ENCODE data around the gene SEPTIN6. TPM values are rescaled to one million over a fixed set of nuclear protein-coding genes. Genes with fewer than 3 reads are reported as not detected.

The SEPTIN6 gene
- total RNA-seq, 1 experiment from 2014 or later, result 61.5 TPM

GRCh38 chrX:119682019-119682989 is 10.7 kb downstream of the SEPTIN6 start:
- Histone ChIP-seq H3K27me3 (replicated peaks; ENCODE audit: insufficient read depth, low read depth, low read length, poor library complexity) (no peaks in the 10 kb centered on the region), H3K4me3 (ENCODE audit: low read depth, low read length, poor library complexity, severe bottlenecking) (no peak overlapping the region), H3K4me1 (ENCODE audit: insufficient read depth, low read length, poor library complexity, severe bottlenecking) (peaks cover 27% of the 10 kb centered on the region), H3K9me3 (ENCODE audit: low read depth, low read length, poor library complexity, severe bottlenecking) (no peaks in the 10 kb centered on the region), H3K27ac (ENCODE audit: low read depth, low read length, poor library complexity, severe bottlenecking) (no peak overlapping the region), H3K36me3 (ENCODE audit: insufficient read depth, low read length, poor library complexity, severe bottlenecking) (no peaks in the 10 kb centered on the region)
- DNase-seq (ENCODE audit: low spot score), result no peak
- intact Hi-C loops (cut with micrococcal nuclease; ENCODE audit: unreplicated experiment), result no loop called here
- ChIA-PET CTCF (no interaction called here), POLR2A (ENCODE audit: low non-redundant PET) (no interaction called here)
- TF ChIP-seq CTCF (conservative IDR thresholded peaks at IDR 0.05; ENCODE audit: low read depth, low read length), result no peak
- TF ChIP-seq EZH2 (IDR thresholded peaks at IDR 0.05; ENCODE audit: borderline replicate concordance, low read depth, low read length, poor library complexity, severe bottlenecking), result no peak
- no TSS peak for BruUV-seq (replicated peaks)

GRCh38 chrX:119677654-119677981 is 15.3 kb downstream of the SEPTIN6 start:
- H3K36me3 ChIP-seq (ENCODE audit: insufficient read depth, low read length, poor library complexity, severe bottlenecking), result peaks cover 3% of the 10 kb centered on the region
- ChIA-PET CTCF (no interaction called here), POLR2A (ENCODE audit: low non-redundant PET) (no interaction called here)
- no peaks in the 10 kb centered on the region for H3K9me3 ChIP-seq (ENCODE audit: low read depth, low read length, poor library complexity, severe bottlenecking)
- H3K4me3 ChIP-seq (ENCODE audit: low read depth, low read length, poor library complexity, severe bottlenecking), result no peak overlapping the region
- no peaks in the 10 kb centered on the region for H3K27me3 ChIP-seq (replicated peaks; ENCODE audit: insufficient read depth, low read depth, low read length, poor library complexity)
- intact Hi-C loops (cut with micrococcal nuclease; ENCODE audit: unreplicated experiment), result no loop called here
- TF ChIP-seq CTCF (conservative IDR thresholded peaks at IDR 0.05; ENCODE audit: low read depth, low read length), result no peak
- TF ChIP-seq EZH2 (IDR thresholded peaks at IDR 0.05; ENCODE audit: borderline replicate concordance, low read depth, low read length, poor library complexity, severe bottlenecking), result no peak
- DNase-seq (ENCODE audit: low spot score), result no peak
- H3K27ac ChIP-seq (ENCODE audit: low read depth, low read length, poor library complexity, severe bottlenecking), result no peak overlapping the region
- peaks cover 10% of the 10 kb centered on the region for H3K4me1 ChIP-seq (ENCODE audit: insufficient read depth, low read length, poor library complexity, severe bottlenecking)
- no TSS peak for BruUV-seq (replicated peaks)

- H3K4me3 ChIP-seq (ENCODE audit: low read depth, low read length, poor library complexity, severe bottlenecking), result no peak overlapping the region
- no peak for DNase-seq (ENCODE audit: low spot score)
- H3K27me3 ChIP-seq (replicated peaks; ENCODE audit: insufficient read depth, low read depth, low read length, poor library complexity), result no peaks in the 10 kb centered on the region
- H3K27ac ChIP-seq (ENCODE audit: low read depth, low read length, poor library complexity, severe bottlenecking), result no peak overlapping the region
- H3K36me3 ChIP-seq (ENCODE audit: insufficient read depth, low read length, poor library complexity, severe bottlenecking), result peaks cover 3% of the 10 kb centered on the region
- H3K4me1 ChIP-seq (ENCODE audit: insufficient read depth, low read length, poor library complexity, severe bottlenecking), result peaks cover 15% of the 10 kb centered on the region
- no TSS peak for BruUV-seq (replicated peaks)
- POLR2A ChIA-PET (ENCODE audit: low non-redundant PET), result no interaction called here
- intact Hi-C loops (cut with micrococcal nuclease; ENCODE audit: unreplicated experiment), result no loop called here
- CTCF ChIA-PET, result no interaction called here
- no peaks in the 10 kb centered on the region for H3K9me3 ChIP-seq (ENCODE audit: low read depth, low read length, poor library complexity, severe bottlenecking)
- TF ChIP-seq EZH2 (IDR thresholded peaks at IDR 0.05; ENCODE audit: borderline replicate concordance, low read depth, low read length, poor library complexity, severe bottlenecking) (no peak), CTCF (conservative IDR thresholded peaks at IDR 0.05; ENCODE audit: low read depth, low read length) (no peak)
These were observed 15.9 kb downstream of the SEPTIN6 start for GRCh38 chrX:119676949-119677653.

Data from A673 (cell line).